DND-41 (cell line): Measurements from ENCODE around the gene SLX4.

ENCODE experiments used
- ATAC-seq: fragments of 200-7000 bp; cut with Tn5 transposase; 3 replicates; pipeline ENCODE4 v1.9.1; 2021; ENCODE audit warnings: low read depth; ENCODE audit not compliant: insufficient read depth
- DNase-seq: peaks from one replicate; pipeline ENCODE4 v3.0.0-alpha.2; 2020
- H2AFZ ChIP-seq: 2 replicates; pipeline ENCODE4 v1.6.0; 2012; ENCODE audit warnings: low read depth, low read length
- H3K27ac ChIP-seq: 2 replicates; pipeline ENCODE4 v1.5.1; 2012; ENCODE audit warnings: low read length, inconsistent platforms
- H3K27me3 ChIP-seq: fragments of 200-600 bp; sonication (generic); 2 replicates; pipeline ENCODE4 v1.6.0; 2012; ENCODE audit warnings: low read length, mild to moderate bottlenecking, inconsistent platforms; ENCODE audit not compliant: insufficient read depth, poor library complexity
- H3K36me3 ChIP-seq: 2 replicates; pipeline ENCODE4 v1.5.1; 2012; ENCODE audit warnings: low read length, inconsistent platforms; ENCODE audit not compliant: insufficient read depth
- H3K4me1 ChIP-seq: 2 replicates; pipeline ENCODE4 v1.5.1; 2012; ENCODE audit warnings: mild to moderate bottlenecking, low read length; ENCODE audit not compliant: insufficient read depth
- H3K4me2 ChIP-seq: 2 replicates; pipeline ENCODE4 v1.6.0; 2012; ENCODE audit warnings: mild to moderate bottlenecking, moderate library complexity, low read length, inconsistent platforms; ENCODE audit not compliant: insufficient read depth
- H3K4me3 ChIP-seq, 2 experiments: fragments of 200-600 bp in 1 of 2; shearing (Covaris generic) in 1 of 2; 2 replicates each; pipeline ENCODE4 v1.5.1; 2012 to 2016; ENCODE audit warnings: inconsistent platforms in 2 of 2, low read length in 2 of 2, mild to moderate bottlenecking in 2 of 2, low read depth in 1 of 2, moderate library complexity in 1 of 2
- H3K79me2 ChIP-seq: 2 replicates; pipeline ENCODE4 v1.6.0; 2012; ENCODE audit warnings: low read length, inconsistent platforms; ENCODE audit not compliant: insufficient read depth
- H3K9ac ChIP-seq: 2 replicates; pipeline ENCODE4 v1.6.0; 2012; ENCODE audit warnings: low read depth, mild to moderate bottlenecking, inconsistent platforms, low read length, moderate library complexity
- H3K9me3 ChIP-seq: 2 replicates; pipeline ENCODE4 v1.5.1; 2012; ENCODE audit warnings: low read length, moderate library complexity, mild to moderate bottlenecking, inconsistent platforms; ENCODE audit not compliant: insufficient read depth, severe bottlenecking
- H4K20me1 ChIP-seq: 2 replicates; pipeline ENCODE4 v1.6.0; 2012; ENCODE audit warnings: low read length; ENCODE audit not compliant: insufficient read depth
- EZH2 ChIP-seq: IDR thresholded peaks from 3 replicates; pipeline ENCODE4 v1.6.1; 2012; ENCODE audit warnings: borderline replicate concordance, low read depth, mild to moderate bottlenecking, moderate library complexity, low read length, inconsistent platforms; ENCODE audit not compliant: severe bottlenecking
- TF ChIP-seq, protein P1 (sequence below): IDR thresholded peaks from 2 replicates; pipeline ENCODE4 v1.5.1; 2012; ENCODE audit warnings: borderline replicate concordance, low read length, moderate library complexity, mild to moderate bottlenecking; ENCODE audit not compliant: poor library complexity, severe bottlenecking; ENCODE audit errors: extremely low read depth

The SLX4 gene

DNA sequence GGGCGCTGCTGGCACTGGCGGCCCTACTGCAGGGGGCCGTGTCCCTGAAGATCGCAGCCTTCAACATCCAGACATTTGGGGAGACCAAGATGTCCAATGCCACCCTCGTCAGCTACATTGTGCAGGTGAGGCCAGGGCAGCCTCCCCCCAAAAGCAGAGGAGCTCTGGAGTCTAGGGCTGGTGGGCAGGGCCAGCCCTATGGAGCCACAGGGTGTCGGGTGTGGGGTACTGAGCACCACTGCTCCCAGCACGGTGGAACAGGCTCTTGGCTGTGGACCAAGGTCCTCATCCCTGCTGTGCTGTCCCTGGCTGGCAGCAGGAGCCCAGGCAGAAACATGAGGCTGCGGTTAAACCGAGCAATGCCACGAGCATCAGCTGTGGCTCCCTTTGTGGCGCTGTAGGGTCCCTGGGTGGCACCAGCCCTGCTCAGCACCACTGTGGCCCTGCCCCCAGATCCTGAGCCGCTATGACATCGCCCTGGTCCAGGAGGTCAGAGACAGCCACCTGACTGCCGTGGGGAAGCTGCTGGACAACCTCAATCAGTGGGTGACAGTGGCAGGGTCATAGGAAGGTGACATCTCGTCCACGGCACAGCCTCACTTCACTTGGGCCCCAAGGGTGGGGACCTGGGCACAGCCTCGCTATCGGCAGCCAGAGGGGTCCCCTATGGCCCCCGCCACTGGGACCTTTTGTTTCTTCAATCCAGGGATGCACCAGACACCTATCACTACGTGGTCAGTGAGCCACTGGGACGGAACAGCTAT is 44.2 kb upstream of the SLX4 start:
- H3K4me3 ChIP-seq, result no peak overlapping the region
- no peaks in the 10 kb centered on the region for H3K9me3 ChIP-seq
- H3K36me3 ChIP-seq, result peaks cover 70% of the 10 kb centered on the region
- DNase-seq (no peak), ATAC-seq (no peak)
- no peak overlapping the region for H3K9ac ChIP-seq
- H3K27me3 ChIP-seq, result no peaks in the 10 kb centered on the region
- peaks cover 2% of the 10 kb centered on the region for H4K20me1 ChIP-seq
- H3K4me2 ChIP-seq, result no peak overlapping the region
- no peak overlapping the region for H3K27ac ChIP-seq
- no peaks in the 10 kb centered on the region for H3K79me2 ChIP-seq
- H2AFZ ChIP-seq, result no peak overlapping the region
- no peaks in the 10 kb centered on the region for H3K4me1 ChIP-seq
- TF ChIP-seq EZH2, result no peak
- TF ChIP-seq, protein P1, sequence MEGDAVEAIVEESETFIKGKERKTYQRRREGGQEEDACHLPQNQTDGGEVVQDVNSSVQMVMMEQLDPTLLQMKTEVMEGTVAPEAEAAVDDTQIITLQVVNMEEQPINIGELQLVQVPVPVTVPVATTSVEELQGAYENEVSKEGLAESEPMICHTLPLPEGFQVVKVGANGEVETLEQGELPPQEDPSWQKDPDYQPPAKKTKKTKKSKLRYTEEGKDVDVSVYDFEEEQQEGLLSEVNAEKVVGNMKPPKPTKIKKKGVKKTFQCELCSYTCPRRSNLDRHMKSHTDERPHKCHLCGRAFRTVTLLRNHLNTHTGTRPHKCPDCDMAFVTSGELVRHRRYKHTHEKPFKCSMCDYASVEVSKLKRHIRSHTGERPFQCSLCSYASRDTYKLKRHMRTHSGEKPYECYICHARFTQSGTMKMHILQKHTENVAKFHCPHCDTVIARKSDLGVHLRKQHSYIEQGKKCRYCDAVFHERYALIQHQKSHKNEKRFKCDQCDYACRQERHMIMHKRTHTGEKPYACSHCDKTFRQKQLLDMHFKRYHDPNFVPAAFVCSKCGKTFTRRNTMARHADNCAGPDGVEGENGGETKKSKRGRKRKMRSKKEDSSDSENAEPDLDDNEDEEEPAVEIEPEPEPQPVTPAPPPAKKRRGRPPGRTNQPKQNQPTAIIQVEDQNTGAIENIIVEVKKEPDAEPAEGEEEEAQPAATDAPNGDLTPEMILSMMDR, result no peak

GRCh38 chr16:3655030-3655395 is 43.6 kb upstream of the SLX4 start:
- no peak overlapping the region for H3K4me3 ChIP-seq
- no peak for DNase-seq
- no peak overlapping the region for H3K27ac ChIP-seq
- no peak for ATAC-seq
- H3K9me3 ChIP-seq, result no peaks in the 10 kb centered on the region
- no peak overlapping the region for H2AFZ ChIP-seq
- TF ChIP-seq, protein P1, result no peak
- no peak for TF ChIP-seq EZH2
- peaks cover 65% of the 10 kb centered on the region for H3K36me3 ChIP-seq
- no peak overlapping the region for H3K9ac ChIP-seq
- H3K27me3 ChIP-seq, result no peaks in the 10 kb centered on the region
- no peak overlapping the region for H3K4me2 ChIP-seq
- no peaks in the 10 kb centered on the region for H3K4me1 ChIP-seq
- H3K79me2 ChIP-seq, result no peaks in the 10 kb centered on the region
- peaks cover 2% of the 10 kb centered on the region for H4K20me1 ChIP-seq

DNA sequence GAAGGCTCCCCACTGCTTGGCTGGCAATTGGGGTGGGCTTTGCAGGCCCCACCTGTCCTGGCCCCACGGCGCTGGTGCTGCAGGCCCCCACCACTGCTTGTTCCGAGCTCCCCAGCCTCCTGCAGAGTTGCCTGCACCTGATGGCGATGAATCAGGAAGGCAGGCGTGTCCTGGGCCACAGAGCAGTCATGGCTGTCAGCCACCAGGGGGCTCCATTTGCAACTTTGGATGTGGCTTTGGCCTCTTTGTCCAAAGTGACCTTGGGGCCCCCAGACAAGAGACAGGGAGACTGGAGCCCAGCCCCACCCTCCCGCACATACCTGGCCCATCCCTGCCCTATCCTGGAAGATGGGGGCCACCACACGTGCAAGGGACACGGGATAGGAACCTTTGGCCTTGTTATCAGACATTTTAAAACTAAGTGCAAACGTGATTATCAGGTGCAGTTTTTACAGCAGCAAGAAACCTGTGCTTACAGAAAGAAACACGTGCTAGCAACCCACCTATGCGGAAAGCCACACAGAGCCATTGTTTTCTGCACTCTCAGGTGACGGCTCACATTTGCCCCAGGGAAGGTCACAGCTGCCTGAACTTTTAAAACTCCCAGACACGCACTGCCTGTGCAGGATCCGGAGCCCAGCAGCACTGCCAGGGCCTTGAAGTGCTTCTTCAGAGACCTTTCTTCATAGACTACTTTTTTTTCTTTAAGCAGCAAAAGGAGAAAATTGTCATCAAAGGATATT is 43.0 kb upstream of the SLX4 start, which contains the start of gene DNASE1:
TSS of gene DNASE1 (plus strand) at position 443 of the 743 bp plus-strand sequence. CDS start 683 bp downstream, outside the sequence.
- DNase-seq (peak; percentile 54), ATAC-seq (peak; percentile 71)
- no peak for TF ChIP-seq EZH2
- TF ChIP-seq, protein P1, result peak; percentile 77
- Histone ChIP-seq H2AFZ (no peak within 1 kb of the TSS), H3K4me3 (no peak within 1 kb of the TSS), H3K4me2 (no peak within 1 kb of the TSS), H3K27ac (no peak within 1 kb of the TSS), H3K27me3 (no peaks in the 10 kb centered on the region), H3K9ac (no peak within 1 kb of the TSS), H3K79me2 (no peaks in the 10 kb centered on the region), H4K20me1 (peaks cover 2% of the 10 kb centered on the region), H3K4me1 (no peaks in the 10 kb centered on the region), H3K9me3 (no peaks in the 10 kb centered on the region), H3K36me3 (peaks cover 59% of the 10 kb centered on the region)
